ENCODE results near the gene PLEKHS1.

PLEKHS1 gene

DNA sequence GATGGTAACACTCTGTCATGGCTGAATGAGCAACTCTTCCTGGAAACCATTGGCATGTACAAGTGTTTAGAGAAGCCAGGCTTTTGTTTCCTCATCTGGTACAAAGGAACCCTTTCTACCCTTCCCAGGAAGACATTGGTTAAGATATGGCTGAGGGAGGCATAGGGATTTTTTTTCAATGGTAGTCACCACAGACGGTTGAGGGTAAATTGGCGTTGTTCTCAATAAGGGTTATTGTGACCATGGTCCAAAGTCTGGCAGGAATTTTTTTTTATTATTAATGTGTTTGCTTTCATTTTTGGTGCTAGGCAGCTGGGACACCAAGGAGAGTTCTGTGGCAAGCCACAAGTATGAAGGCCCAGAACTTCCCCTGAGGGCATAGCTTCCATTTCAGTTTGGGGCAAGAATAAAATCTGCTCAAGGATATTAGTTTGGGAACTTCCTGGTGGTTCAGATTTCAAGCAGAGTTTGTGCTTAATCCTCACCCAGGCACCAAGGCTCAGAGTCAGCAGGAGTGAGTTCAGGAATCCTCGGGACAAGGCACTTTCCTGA is at the start of gene PLEKHS1:
Gene PLEKHS1, plus strand, starts transcription at position 502 of the 552 bp plus-strand sequence. CDS start 3,596 bp downstream, outside the sequence.
- DNase-seq (ENCODE audit: extremely low read depth in 1 of 2, low read depth in 1 of 2) = no peak

DNA sequence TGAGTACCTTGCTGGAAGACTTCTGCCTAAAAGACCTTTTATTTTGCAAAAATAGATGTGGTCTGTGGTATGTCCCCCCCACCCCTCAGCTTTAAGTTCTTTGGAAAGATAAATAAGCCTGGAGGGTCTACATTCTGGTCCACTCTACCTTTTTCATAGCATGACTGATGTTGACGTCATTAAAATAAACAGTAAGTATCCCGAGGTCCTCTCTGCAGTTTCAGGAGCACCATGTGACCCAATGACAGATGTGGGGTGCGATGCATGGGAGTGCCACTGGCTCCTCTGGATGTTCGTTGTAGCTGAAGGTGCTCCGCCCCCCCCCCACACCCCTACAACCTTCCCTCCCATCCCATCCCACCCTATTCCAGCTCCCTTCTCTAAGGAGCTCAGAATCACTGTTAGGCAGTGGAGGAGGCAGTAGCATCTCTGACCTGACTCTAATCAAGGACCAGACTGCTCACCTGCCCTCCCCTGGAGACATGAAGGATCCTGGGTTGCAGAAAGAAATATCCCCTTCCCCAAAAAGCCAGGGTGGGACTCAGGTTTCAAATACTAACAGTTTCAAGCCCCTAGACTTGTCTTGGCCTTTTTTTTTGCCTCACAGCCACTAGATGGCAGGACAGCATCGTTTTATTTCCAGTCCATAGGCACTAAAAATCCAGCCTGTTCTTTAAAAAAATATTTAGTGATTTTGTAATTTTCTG is 46.7 kb upstream of the PLEKHS1 start:
- DNase-seq (ENCODE audit: extremely low read depth in 1 of 2, low read depth in 1 of 2) = no peak

DNA sequence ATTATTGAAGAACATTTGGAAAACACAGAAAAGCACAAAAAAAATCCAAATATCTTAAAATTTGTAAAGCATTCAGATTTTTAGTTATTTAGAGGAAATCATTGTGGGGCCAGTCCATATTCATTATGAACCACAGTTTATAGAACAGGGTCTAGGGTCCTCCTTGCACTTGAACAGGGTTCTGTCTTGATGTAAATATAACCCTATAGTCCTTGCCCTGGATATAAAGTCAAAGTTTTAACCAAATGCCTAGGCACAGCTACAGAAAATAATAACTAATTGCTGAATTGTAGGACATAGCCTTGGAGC is 46.2 kb upstream of the PLEKHS1 start:
- DNase-seq (ENCODE audit: extremely low read depth in 1 of 2, low read depth in 1 of 2) = no peak

DNA sequence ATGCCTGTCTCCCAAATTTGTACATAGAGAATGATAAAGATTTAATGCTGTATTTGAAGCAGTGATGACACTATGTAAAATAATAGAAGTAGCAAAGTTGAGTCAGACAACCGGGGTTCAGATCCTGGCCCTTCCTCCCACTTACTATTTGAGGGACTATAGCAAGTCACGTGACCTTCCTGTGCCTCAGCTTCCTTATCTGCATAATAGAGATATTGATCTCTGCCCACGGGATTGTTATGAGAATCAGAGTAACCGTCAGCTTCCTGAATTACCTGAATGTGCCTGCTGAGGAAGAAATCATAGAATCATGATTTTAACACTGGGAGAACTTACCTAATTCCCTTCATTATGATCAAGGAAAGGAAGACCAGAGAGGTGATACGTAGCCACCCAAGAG is 44.9 kb upstream of the PLEKHS1 start:
- no peak for DNase-seq (ENCODE audit: extremely low read depth in 1 of 2, low read depth in 1 of 2)

DNA sequence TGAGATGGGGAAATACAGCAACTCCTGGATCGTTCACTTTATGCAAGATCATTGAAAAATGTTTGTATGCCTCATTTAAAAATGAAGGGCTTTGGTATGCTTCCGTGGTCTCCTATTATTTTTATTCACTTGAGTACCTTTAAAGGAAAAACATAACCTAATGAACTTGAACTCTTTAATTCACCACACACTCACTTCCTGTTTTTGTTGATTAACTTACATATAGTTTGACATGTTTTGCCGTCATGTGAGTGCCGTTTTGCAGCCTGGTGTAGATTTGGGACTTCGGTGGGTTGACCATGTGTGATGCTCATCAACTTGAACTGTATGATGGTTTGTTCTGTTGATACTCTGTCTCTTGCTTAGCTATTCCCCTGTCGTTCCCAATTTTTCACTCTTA is 42.8 kb upstream of the PLEKHS1 start:
- no peak for DNase-seq (ENCODE audit: extremely low read depth in 1 of 2, low read depth in 1 of 2)

DNA sequence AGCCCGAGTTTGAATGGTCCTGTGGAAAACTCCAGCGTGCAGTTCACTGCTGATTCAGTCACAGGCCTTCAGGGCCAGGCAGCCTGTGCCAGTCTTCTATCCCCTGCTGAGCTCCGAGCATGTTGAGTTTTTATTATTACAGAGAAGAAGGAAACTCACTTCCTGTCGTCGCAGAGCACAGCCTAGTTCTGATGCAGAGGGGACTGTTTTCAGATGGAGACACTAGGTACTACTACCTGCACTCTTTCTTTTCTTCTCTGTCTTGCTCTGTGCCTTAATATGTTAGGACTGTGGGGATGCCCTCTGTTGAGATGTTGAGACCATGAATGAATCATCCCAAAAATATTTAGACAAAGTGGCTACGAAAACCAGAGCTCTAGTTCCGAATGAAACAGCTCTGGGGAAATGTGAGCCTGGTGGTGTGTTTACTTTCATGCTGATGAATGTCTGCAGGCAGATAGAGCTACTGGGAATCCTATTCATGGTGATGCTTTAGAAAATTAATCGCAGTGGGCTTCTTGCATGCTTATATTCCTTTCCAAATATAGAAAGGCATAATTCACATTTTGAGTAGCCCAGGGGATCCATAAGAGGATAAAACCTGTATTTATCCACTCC is 42.2 kb upstream of the PLEKHS1 start:
- DNase-seq (ENCODE audit: extremely low read depth in 1 of 2, low read depth in 1 of 2) = no peak

DNA sequence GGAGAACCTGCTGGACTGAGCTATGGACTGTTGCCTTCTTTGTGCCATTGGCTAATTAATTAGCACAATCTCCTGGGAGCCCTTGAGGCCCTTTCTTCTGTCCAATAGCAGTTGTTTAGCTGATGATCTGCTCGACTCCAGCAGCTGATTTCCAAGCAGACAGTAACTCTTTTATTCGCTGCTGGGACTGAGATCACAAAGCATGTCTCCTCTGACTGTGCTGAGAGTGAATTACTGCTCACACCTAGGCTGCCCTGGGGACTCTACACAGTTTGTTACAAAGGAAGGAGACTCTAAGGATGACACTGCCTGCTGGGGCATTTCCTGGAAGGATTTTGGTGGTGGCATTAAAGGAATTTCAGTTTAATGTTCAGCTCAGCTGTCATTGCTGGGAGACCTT is 40.3 kb upstream of the PLEKHS1 start:
- DNase-seq (ENCODE audit: extremely low read depth in 1 of 2, low read depth in 1 of 2) = no peak

DNA sequence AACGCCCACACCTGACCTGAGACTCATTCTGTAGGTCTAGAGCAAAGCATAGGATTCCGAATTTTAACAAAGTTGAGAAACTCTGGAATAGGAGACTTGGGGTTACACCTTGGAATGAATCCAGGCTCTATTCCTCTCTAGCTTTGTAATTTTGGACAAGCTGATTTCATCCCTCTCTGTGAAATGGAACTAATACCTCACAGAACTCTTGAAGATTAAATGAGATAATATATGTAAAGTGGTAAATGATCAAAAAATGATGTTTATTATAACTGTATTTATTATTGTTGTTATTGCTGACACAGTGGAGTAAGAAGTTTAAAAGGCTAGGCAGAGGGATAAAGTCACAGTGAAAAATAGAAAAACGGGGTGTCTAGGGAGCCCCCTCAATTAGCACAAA is 39.5 kb upstream of the PLEKHS1 start:
- no peak for DNase-seq (ENCODE audit: extremely low read depth in 1 of 2, low read depth in 1 of 2)

DNA sequence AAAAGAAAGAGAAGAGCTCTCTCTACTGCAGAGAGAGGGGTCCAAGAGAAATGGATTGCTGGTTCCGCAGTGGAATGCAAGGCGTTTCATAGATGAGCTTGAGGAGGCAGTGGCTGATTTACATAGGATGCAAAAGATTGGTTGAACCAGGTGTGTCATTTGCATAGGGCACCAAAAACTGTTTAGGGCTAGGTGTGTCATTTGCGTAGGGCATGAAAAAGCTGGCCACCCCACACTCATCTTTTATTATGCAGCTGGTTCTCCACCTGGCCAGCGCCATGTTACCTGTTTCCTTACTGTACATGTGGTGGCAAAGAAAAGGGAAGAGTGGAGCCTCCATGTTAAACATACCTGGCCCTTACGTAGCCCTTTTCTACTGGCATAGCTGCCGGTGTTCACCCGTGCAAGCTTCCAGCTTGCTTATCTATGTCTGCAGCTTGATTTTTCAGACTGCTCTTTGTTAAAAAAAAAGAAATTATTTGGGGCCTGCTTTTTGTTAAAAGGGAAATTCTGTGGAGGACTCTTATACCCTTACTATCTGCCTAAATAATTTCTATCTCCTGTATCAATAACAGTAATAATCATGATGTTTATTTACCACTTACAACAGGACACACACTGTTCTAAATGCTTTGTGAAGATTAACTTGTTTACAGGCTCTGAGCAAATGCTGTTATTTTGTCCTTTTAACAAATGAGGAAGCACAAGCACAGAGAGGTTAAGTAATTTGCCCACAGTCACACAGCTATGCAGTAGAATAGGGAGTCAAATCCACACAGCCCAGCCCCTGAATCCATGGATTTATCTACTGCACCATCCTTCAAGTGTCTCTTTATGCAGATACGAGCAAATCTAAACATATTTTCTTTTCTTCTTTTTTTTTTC is 38.5 kb upstream of the PLEKHS1 start:
- no peak for DNase-seq (ENCODE audit: extremely low read depth in 1 of 2, low read depth in 1 of 2)

DNA sequence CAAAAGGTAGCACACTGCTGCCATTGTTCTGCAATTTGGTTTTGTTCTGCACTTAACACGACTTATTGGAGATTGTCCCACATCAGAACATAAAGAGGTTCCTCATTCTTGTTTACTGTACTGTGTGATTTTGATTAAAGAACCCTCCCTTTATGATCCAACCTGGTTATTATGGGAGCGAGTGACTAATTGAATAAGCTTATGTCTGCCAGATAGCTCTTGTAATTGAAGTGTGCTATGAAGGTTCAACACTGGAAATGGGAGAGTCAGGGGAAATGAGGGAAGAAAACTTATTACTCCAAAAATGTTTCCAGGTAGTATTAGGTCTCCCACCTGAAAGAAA is 37.9 kb upstream of the PLEKHS1 start:
- no peak for DNase-seq (ENCODE audit: extremely low read depth in 1 of 2, low read depth in 1 of 2)

DNA sequence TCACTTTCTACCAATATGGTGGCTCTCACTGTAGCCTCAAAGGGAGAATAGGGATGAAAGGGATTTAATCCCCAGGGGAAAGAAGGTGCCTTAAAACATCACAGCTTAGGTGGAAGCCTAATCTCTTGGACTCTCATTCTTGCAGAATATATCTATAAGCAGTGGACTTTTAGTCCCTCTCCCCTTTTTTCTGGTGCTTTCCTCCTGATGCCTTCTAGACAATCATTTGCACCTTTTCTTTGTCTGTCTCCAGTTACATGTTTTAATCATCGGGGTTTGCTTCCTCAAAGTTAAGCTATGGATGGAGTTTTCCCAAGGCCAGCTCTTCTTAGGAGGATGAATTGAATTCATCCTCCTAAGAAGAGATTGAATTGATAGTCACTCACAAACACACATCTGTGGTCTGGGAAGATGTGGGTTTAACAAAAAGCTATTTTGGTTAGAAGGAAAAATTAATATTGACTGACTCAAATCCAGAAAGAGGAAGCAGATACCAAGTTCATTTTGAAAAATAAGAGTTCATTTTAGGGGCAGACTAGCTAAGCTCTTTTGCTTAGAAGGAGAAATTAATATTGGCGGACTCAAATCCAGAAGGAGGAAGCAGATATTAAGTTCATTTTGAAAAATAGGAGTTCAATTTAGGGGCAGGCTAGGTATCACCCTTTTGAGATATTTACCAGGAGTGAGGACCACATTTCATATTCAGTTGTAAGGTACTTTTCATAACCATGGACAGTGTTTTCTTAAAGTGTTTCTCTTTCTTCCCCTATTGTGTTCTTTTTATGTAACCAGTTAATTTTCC is 35.2 kb upstream of the PLEKHS1 start:
- no peak for DNase-seq (ENCODE audit: extremely low read depth in 1 of 2, low read depth in 1 of 2)

DNA sequence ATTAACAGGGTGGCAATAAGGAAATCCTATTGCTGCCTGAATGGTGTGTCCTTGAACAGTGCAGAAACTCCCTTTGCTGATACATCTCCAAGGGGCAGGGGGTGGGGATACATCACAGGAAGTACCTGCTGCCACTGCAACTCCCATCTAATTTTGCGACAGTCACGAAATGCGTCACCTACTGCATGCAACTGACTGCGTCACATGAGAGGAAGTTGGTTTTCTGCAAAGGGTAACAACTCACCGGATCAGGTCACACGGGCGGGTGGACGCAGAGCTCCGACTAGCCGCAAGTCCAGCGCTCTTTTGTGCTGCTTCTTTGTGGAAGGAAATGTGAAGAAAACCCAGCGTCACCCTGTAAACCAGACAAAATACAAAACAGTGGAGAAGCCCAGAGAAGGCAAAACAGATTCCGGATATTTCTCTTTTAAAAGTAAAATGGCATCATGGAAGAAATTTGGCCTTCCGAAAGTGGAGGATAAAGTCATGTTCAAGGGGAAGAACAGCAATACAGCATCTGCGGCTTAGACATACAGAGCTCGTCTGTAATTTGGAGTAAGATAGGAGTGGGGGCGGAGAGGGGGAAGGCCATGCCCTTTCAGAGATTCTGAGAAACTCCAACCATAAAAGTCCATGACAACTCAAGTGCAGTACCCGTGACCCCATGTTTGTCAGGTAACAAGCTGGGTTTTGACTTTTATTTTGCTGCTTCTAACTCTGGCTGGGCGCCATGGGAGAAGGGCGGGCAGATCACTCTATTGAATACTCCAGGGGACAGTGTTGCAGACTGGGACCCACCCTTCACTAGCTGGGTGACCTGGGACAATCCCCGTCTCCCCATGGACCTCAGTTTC is 32.3 kb upstream of the PLEKHS1 start:
- DNase-seq (ENCODE audit: extremely low read depth in 1 of 2, low read depth in 1 of 2) = no peak

DNA sequence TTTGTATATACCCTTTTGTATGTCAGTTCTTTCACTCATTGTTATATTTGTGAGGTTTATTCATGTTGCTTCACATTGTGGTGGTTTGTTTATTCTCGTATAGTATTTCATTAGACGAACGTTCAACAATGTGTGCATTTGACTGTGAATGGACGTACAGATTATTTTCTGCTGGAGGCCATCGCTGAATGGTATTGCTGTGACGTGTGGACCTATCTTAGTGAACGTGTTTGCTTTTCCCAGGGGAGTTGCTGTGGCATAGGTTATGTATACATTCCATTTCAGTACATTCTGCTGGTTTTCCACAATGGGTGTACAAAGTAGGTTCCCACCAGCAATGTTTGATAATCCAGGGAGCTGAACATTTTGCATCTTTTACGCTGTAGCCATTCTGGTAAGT is 31.1 kb upstream of the PLEKHS1 start:
- no peak for DNase-seq (ENCODE audit: extremely low read depth in 1 of 2, low read depth in 1 of 2)

DNA sequence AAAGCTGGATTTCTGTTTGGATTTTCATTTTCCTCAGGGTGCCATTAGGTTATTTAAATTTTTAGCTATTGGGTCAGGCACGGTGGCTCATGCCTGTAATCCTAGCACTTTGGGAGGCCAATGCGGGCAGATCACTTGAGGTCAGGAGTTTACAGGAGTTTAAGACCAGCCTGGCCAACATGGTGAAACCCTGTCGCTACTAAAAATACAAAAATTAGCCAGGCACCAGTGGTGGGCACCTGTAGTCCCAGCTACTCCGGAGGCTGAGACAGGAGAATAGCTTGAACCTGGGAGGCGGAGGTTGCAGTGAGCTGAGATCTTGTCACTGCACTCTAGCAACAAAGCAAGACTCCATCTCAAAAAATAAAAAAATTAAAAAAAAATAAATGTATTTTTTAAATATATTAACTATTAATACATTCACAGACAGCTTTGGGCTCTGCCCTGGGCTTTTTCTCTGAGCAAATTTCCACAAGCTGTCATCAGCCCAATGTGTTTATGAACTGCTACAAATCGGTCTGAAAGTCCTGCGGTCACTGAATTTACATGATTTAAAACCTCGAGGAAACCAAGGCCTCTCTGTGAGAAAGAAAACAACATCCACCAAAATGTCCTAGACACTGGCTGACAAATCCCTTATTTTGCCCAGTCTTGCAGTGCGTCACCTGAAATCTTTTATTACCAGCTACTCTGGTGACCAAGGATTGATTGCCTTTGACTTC is 19.2 kb upstream of the PLEKHS1 start:
- no peak for DNase-seq (ENCODE audit: extremely low read depth in 1 of 2, low read depth in 1 of 2)

DNA sequence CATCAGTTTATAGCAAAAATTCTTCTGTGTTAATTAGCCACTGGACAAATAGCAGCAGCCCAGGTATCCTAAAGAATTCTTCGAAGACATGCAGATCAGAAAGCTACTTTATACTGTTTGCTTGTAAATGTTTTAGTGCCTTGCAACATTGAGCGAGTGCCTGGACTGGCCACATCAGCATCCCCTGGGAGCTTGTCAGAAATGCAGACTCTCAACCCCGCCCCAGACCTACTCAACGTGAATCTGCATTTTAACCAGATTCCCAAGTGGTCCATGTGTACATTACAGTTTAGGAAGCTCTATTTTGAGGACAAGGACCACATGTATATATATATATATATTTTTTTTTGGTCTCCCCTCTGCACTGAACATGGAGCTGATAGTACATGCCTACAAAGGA is 18.5 kb upstream of the PLEKHS1 start:
- no peak for DNase-seq (ENCODE audit: extremely low read depth in 1 of 2, low read depth in 1 of 2)

DNA sequence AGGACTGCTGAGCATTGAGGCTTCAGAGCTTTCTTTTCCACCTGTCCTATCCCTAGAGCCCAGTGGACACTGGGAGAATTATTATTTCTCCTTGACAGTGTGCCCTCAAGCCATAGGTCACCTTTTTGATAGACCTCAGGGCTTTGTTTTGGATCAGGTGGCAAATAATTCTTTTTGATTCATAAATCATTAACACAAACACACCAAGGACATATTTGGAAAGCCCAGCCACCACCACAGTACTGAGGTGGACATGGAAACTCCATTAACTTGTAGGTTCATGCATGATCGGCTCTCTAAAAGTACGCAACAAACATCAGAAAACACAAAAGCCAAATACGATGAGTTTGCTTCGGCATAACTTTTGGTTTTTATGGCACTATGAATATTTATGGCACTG is 17.8 kb upstream of the PLEKHS1 start:
- DNase-seq (ENCODE audit: extremely low read depth in 1 of 2, low read depth in 1 of 2) = no peak

DNA sequence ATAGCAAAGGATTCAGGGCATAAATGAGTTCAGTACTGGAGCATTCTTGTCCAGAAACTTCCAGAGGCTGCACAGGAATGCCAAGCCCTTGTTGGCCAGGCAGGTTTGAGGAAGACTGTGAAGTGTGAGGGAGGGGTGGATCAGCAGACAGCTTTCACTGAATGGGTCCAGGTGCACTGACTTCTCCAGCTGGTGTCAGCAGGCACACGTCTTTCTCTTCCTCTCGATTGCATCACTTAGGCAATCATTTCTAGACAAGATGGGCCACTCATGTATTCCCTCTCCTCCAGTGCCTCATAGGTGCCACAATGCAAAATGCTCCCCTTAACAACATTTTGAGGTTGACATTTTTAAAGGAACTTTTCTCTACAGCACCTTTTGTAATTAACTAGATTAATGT is 15.6 kb upstream of the PLEKHS1 start:
- no peak for DNase-seq (ENCODE audit: extremely low read depth in 1 of 2, low read depth in 1 of 2)

DNA sequence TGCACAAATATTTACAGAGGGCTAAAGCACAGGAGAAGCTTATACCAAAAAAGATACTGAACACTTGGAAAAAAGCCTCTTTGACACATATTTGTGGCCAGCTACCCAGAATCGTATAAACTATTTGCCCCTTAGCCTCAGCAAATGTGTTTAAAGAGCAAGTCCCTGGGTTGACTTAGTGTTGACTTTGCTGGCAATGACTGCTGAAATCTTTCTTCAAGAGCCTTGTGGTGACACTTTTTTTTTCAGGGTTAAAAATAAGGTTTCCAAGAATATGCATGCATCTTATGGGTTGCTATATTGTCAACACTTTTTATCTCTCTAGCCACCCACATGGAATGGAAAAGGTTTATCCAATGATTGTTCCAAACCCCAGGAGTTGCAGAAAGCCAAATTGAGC is 14.9 kb upstream of the PLEKHS1 start:
- no peak for DNase-seq (ENCODE audit: extremely low read depth in 1 of 2, low read depth in 1 of 2)

DNA sequence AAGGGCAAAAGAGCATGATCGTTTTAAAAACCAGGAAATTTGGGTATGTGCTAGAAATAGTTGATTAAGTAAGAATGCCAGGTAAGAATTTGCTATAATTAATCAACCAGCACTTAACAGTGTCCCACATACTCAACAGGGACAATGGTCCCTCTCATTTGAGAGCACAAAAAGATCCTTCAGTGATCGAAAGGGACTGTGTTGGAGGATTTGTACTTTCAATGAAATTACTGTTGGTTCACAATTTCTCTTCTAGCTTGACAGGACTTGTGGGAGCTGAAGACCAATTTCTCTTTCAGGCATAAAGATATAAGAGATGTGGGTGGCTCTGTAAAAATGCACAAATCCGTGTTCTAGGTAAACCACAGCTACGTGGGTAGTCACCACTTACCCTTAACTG is 12.5 kb upstream of the PLEKHS1 start:
- DNase-seq (ENCODE audit: extremely low read depth in 1 of 2, low read depth in 1 of 2) = no peak

DNA sequence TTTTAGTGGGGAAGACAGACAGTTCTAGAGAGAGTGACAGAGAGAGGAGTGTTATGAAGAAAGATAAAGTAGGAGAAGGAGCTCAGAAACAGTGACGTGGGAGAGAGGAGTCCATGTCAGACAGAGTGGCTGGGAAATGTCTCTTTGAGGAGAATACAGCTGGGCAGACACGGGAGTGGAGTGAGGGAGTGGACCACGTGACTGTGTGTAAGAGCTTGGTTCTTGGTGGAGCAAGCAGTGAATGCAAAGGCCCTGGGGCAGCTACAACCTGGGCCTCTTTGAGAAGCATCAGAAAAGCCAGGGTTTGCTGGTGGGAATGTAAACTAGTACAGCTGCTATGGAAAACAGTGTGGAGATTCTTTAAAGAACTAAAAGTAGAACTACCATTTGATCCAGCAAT is 11.9 kb upstream of the PLEKHS1 start:
- no peak for DNase-seq (ENCODE audit: extremely low read depth in 1 of 2, low read depth in 1 of 2)

Measured in activated CD8-positive, alpha-beta memory T cell treated with anti-CD3 and anti-CD28 coated beads for 1 hour (primary cell).